HEK293T (cell line): ENCODE measurements around the gene GPR157.

Experiments
- CTBP1 ChIP-seq: fragments of 450-650 bp; IDR thresholded peaks from 2 replicates; pipeline ENCODE4 v1.6.1; 2016; ENCODE audit warnings: borderline replicate concordance
- FOXK2 ChIP-seq: fragments of 450-650 bp; IDR thresholded peaks from 2 replicates; pipeline ENCODE4 v1.6.1; 2016; ENCODE audit warnings: mild to moderate bottlenecking
- FOXM1 ChIP-seq: fragments of 450-650 bp; IDR thresholded peaks from 2 replicates; pipeline ENCODE4 v1.6.1; 2017; ENCODE audit warnings: mild to moderate bottlenecking, borderline replicate concordance
- HDGF ChIP-seq: fragments of 450-650 bp; IDR thresholded peaks from 2 replicates; pipeline ENCODE4 v1.6.1; 2017; ENCODE audit warnings: antibody characterized with exemption, borderline replicate concordance
- SP1 ChIP-seq: fragments of 450-650 bp; IDR thresholded peaks from 2 replicates; pipeline ENCODE4 v1.6.1; 2017
- SUZ12 ChIP-seq: fragments of 450-650 bp; IDR thresholded peaks from 2 replicates; pipeline ENCODE4 v1.6.1; 2016; ENCODE audit warnings: mild to moderate bottlenecking
- ZNF384 ChIP-seq: fragments of 450-650 bp; IDR thresholded peaks from 2 replicates; pipeline ENCODE4 v1.6.1; 2016

DNA sequence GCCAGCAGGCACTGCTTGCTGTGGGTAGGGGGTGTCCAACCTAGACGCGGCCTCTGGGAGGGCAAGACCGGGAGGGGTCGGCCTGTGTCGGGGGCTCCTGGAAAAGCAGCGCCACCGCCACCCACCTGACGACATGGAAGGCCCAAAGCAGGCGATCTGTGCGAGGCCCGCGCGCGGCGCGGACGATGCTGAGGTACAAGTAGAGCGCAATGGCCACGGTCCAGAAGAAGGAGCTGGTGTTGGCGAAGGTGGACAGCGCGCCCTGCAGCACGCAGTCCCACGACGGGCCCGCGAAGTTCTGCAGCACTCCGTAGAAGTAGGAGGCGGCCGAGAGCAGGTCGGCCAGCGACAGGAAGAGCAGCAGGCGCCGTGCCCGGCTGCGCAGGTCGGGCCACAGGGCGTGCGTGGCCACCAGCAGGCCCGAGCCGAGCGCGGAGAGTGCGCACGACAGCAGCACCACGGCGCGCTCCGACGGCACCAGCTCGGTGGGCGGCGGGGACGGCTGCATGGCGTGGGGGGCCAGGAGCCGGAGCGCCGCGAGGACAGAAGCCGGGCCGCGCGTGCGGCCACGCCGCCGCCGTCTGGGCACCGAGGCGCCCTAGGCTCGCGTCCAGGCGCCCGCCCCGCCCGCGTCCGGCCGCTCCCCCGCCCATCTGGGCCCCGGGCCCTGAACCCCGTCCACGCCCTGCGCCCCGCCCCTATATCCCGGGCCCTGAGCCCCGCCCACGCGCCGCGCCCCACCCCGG lies at the start of gene GPR157:
- TF ChIP-seq FOXK2 (no peak), ZNF384 (no peak), SP1 (no peak), SUZ12 (no peak), HDGF (no peak), CTBP1 (no peak), FOXM1 (no peak)
